ENCODE results near the gene POU2F1.

Gene POU2F1

GRCh38 chr1:167289966-167290365 is 69.3 kb downstream of the POU2F1 start:
- no peak for TF ChIP-seq SUZ12 (IDR thresholded peaks at IDR 0.05; ENCODE audit: extremely low read depth, insufficient read depth, insufficient read length)
- no peak for TF ChIP-seq ZNF274 (IDR thresholded peaks at IDR 0.05; ENCODE audit: low read depth, low read length)
- no peak for TF ChIP-seq YY1 (IDR thresholded peaks at IDR 0.05; ENCODE audit: insufficient read depth, insufficient read length)

GRCh38 chr1:167291539-167292185 is 71.0 kb downstream of the POU2F1 start:
- no peak for DNase-seq (ENCODE audit: low read depth, low spot score)
- no peak overlapping the region for H3K9ac ChIP-seq (ENCODE audit: insufficient read length, low read depth)
- no peak overlapping the region for H3K4me3 ChIP-seq (ENCODE audit: insufficient read length, low read depth)
- no peaks in the 10 kb centered on the region for H3K27me3 ChIP-seq (ENCODE audit: insufficient read depth, insufficient read length)
- TF ChIP-seq ZNF274 (IDR thresholded peaks at IDR 0.05; ENCODE audit: low read depth, low read length) (no peak), YY1 (IDR thresholded peaks at IDR 0.05; ENCODE audit: insufficient read depth, insufficient read length) (no peak), SUZ12 (IDR thresholded peaks at IDR 0.05; ENCODE audit: extremely low read depth, insufficient read depth, insufficient read length) (no peak)
- no peaks in the 10 kb centered on the region for H3K36me3 ChIP-seq (ENCODE audit: insufficient read depth, insufficient read length, low read length)
- H3K9me3 ChIP-seq (ENCODE audit: insufficient read depth, low read length), result no peaks in the 10 kb centered on the region
- H3K4me1 ChIP-seq (ENCODE audit: insufficient read depth, insufficient read length), result no peaks in the 10 kb centered on the region

More at GRCh38 chr1:167289966-167290365, 69.3 kb downstream of the POU2F1 start:
- DNase-seq (ENCODE audit: low read depth, low spot score), result no peak
- no peaks in the 10 kb centered on the region for H3K36me3 ChIP-seq (ENCODE audit: insufficient read depth, insufficient read length, low read length)
- no peaks in the 10 kb centered on the region for H3K4me1 ChIP-seq (ENCODE audit: insufficient read depth, insufficient read length)
- no peak overlapping the region for H3K4me3 ChIP-seq (ENCODE audit: insufficient read length, low read depth)
- no peak overlapping the region for H3K9ac ChIP-seq (ENCODE audit: insufficient read length, low read depth)
- H3K9me3 ChIP-seq (ENCODE audit: insufficient read depth, low read length), result no peaks in the 10 kb centered on the region
- H3K27me3 ChIP-seq (ENCODE audit: insufficient read depth, insufficient read length), result no peaks in the 10 kb centered on the region

- no peak for DNase-seq (ENCODE audit: low read depth, low spot score)
- H3K27me3 ChIP-seq (ENCODE audit: insufficient read depth, insufficient read length), result no peaks in the 10 kb centered on the region
- H3K36me3 ChIP-seq (ENCODE audit: insufficient read depth, insufficient read length, low read length), result no peaks in the 10 kb centered on the region
- H3K4me3 ChIP-seq (ENCODE audit: insufficient read length, low read depth), result no peak overlapping the region
- TF ChIP-seq SUZ12 (IDR thresholded peaks at IDR 0.05; ENCODE audit: extremely low read depth, insufficient read depth, insufficient read length) (no peak), YY1 (IDR thresholded peaks at IDR 0.05; ENCODE audit: insufficient read depth, insufficient read length) (no peak), ZNF274 (IDR thresholded peaks at IDR 0.05; ENCODE audit: low read depth, low read length) (no peak)
- H3K9me3 ChIP-seq (ENCODE audit: insufficient read depth, low read length), result no peaks in the 10 kb centered on the region
- H3K4me1 ChIP-seq (ENCODE audit: insufficient read depth, insufficient read length), result no peaks in the 10 kb centered on the region
- H3K9ac ChIP-seq (ENCODE audit: insufficient read length, low read depth), result no peak overlapping the region
Observed at GRCh38 chr1:167292216-167292615, 71.5 kb downstream of the POU2F1 start.

- Histone ChIP-seq H3K36me3 (ENCODE audit: insufficient read depth, insufficient read length, low read length) (no peaks in the 10 kb centered on the region), H3K4me1 (ENCODE audit: insufficient read depth, insufficient read length) (no peaks in the 10 kb centered on the region), H3K9ac (ENCODE audit: insufficient read length, low read depth) (no peak overlapping the region), H3K4me3 (ENCODE audit: insufficient read length, low read depth) (no peak overlapping the region), H3K9me3 (ENCODE audit: insufficient read depth, low read length) (no peaks in the 10 kb centered on the region), H3K27me3 (ENCODE audit: insufficient read depth, insufficient read length) (no peaks in the 10 kb centered on the region)
- TF ChIP-seq SUZ12 (IDR thresholded peaks at IDR 0.05; ENCODE audit: extremely low read depth, insufficient read depth, insufficient read length) (no peak), YY1 (IDR thresholded peaks at IDR 0.05; ENCODE audit: insufficient read depth, insufficient read length) (no peak), ZNF274 (IDR thresholded peaks at IDR 0.05; ENCODE audit: low read depth, low read length) (no peak)
- no peak for DNase-seq (ENCODE audit: low read depth, low spot score)
Observed at GRCh38 chr1:167293057-167293456, 72.4 kb downstream of the POU2F1 start.

- DNase-seq (ENCODE audit: low read depth, low spot score), result no peak
- Histone ChIP-seq H3K9me3 (ENCODE audit: insufficient read depth, low read length) (no peaks in the 10 kb centered on the region), H3K4me1 (ENCODE audit: insufficient read depth, insufficient read length) (no peaks in the 10 kb centered on the region), H3K4me3 (ENCODE audit: insufficient read length, low read depth) (no peak overlapping the region), H3K9ac (ENCODE audit: insufficient read length, low read depth) (no peak overlapping the region), H3K36me3 (ENCODE audit: insufficient read depth, insufficient read length, low read length) (no peaks in the 10 kb centered on the region), H3K27me3 (ENCODE audit: insufficient read depth, insufficient read length) (no peaks in the 10 kb centered on the region)
- no peak for TF ChIP-seq ZNF274 (IDR thresholded peaks at IDR 0.05; ENCODE audit: low read depth, low read length)
- TF ChIP-seq SUZ12 (IDR thresholded peaks at IDR 0.05; ENCODE audit: extremely low read depth, insufficient read depth, insufficient read length), result no peak
- no peak for TF ChIP-seq YY1 (IDR thresholded peaks at IDR 0.05; ENCODE audit: insufficient read depth, insufficient read length)
Observed at GRCh38 chr1:167294528-167294927, 73.8 kb downstream of the POU2F1 start.

GRCh38 chr1:167297222-167298214 is 76.8 kb downstream of the POU2F1 start:
- no peaks in the 10 kb centered on the region for H3K27me3 ChIP-seq (ENCODE audit: insufficient read depth, insufficient read length)
- TF ChIP-seq YY1 (IDR thresholded peaks at IDR 0.05; ENCODE audit: insufficient read depth, insufficient read length) (no peak), SUZ12 (IDR thresholded peaks at IDR 0.05; ENCODE audit: extremely low read depth, insufficient read depth, insufficient read length) (no peak), ZNF274 (IDR thresholded peaks at IDR 0.05; ENCODE audit: low read depth, low read length) (no peak)
- H3K9me3 ChIP-seq (ENCODE audit: insufficient read depth, low read length), result no peaks in the 10 kb centered on the region
- H3K9ac ChIP-seq (ENCODE audit: insufficient read length, low read depth), result no peak overlapping the region
- no peaks in the 10 kb centered on the region for H3K4me1 ChIP-seq (ENCODE audit: insufficient read depth, insufficient read length)
- no peak for DNase-seq (ENCODE audit: low read depth, low spot score)
- no peaks in the 10 kb centered on the region for H3K36me3 ChIP-seq (ENCODE audit: insufficient read depth, insufficient read length, low read length)
- H3K4me3 ChIP-seq (ENCODE audit: insufficient read length, low read depth), result no peak overlapping the region

- Histone ChIP-seq H3K36me3 (ENCODE audit: insufficient read depth, insufficient read length, low read length) (no peaks in the 10 kb centered on the region), H3K4me3 (ENCODE audit: insufficient read length, low read depth) (no peak overlapping the region), H3K9me3 (ENCODE audit: insufficient read depth, low read length) (no peaks in the 10 kb centered on the region), H3K9ac (ENCODE audit: insufficient read length, low read depth) (no peak overlapping the region), H3K27me3 (ENCODE audit: insufficient read depth, insufficient read length) (no peaks in the 10 kb centered on the region), H3K4me1 (ENCODE audit: insufficient read depth, insufficient read length) (no peaks in the 10 kb centered on the region)
- TF ChIP-seq SUZ12 (IDR thresholded peaks at IDR 0.05; ENCODE audit: extremely low read depth, insufficient read depth, insufficient read length) (no peak), ZNF274 (IDR thresholded peaks at IDR 0.05; ENCODE audit: low read depth, low read length) (no peak), YY1 (IDR thresholded peaks at IDR 0.05; ENCODE audit: insufficient read depth, insufficient read length) (no peak)
- no peak for DNase-seq (ENCODE audit: low read depth, low spot score)
Observed at GRCh38 chr1:167298325-167298724, 77.6 kb downstream of the POU2F1 start.
